Activated CD8-positive, alpha-beta T cell treated with anti-CD3 and anti-CD28 coated beads for 36 hours (primary cell): Measurements from ENCODE around the gene GZF1. TPM values are rescaled to one million over a fixed set of nuclear protein-coding genes. Genes with fewer than 3 reads are reported as not detected.

Experiments
- ATAC-seq: fragments of 200-7000 bp; cut with Tn5 transposase; one replicate; pipeline ENCODE4 v1.10.0; 2021; ENCODE audit warnings: mild to moderate bottlenecking, moderate library complexity
- CTCF ChIA-PET: fragments of 350-600 bp; sonication (Branson Sonifier 250); formaldehyde crosslinking; loops from one replicate; lab custom pipeline; 2021; ENCODE audit warnings: antibody characterized with exemption; lab: Charles Lee
- POLR2A ChIA-PET: fragments of 350-600 bp; sonication (Branson Sonifier 250); formaldehyde crosslinking; loops from one replicate; lab custom pipeline; 2021; ENCODE audit warnings: antibody characterized with exemption; lab: Charles Lee
- DNase-seq: peaks from one replicate; pipeline ENCODE4 v3.0.0-alpha.2; 2020
- H3K27ac Mint-ChIP-seq: one replicate; pipeline ENCODE4 v1.8.0; 2021; ENCODE audit warnings: mild to moderate bottlenecking, mixed read lengths
- H3K27me3 Mint-ChIP-seq: one replicate; pipeline ENCODE4 v1.8.0; 2021; ENCODE audit warnings: mixed read lengths
- H3K36me3 Mint-ChIP-seq: one replicate; pipeline ENCODE4 v1.8.0; 2021; ENCODE audit warnings: low read depth, mixed read lengths
- H3K4me1 Mint-ChIP-seq: one replicate; pipeline ENCODE4 v1.8.0; 2021; ENCODE audit warnings: low read depth, mixed read lengths
- H3K4me3 Mint-ChIP-seq: one replicate; pipeline ENCODE4 v1.8.0; 2021; ENCODE audit warnings: mild to moderate bottlenecking, moderate library complexity, mixed read lengths
- H3K9me3 Mint-ChIP-seq: one replicate; pipeline ENCODE4 v1.8.0; 2021; ENCODE audit warnings: mixed read lengths
- intact Hi-C: fragments of 100-400 bp; cut with micrococcal nuclease; formaldehyde crosslinking; loops from one replicate; pipeline ENCODE4 v1.10.0; 2022
- total RNA-seq, 2 experiments: library from RNA; stranded (reverse); gene quantifications; one replicate each; pipeline ENCODE4 v1.2.3, GENCODE V29; 2021
- TF ChIP-seq, protein P1 (sequence below): fragments of 200-600 bp; IDR thresholded peaks from one replicate; pipeline ENCODE4 v1.8.0; 2022; ENCODE audit warnings: antibody characterized with exemption, mild to moderate bottlenecking

GZF1 gene
- total RNA-seq, 2 experiments from 2014 or later = 11.8 to 13.7 TPM

GRCh38 chr20:23419995-23420901 lies 58.3 kb downstream of the GZF1 start:
- DNase-seq (peak; percentile 69), ATAC-seq (peak; percentile 31)
- Mint-ChIP-seq H3K27me3 (no peaks in the 10 kb centered on the region), H3K4me1 (peaks cover 67% of the 10 kb centered on the region), H3K4me3 (peak overlapping the region; percentile 93), H3K27ac (peak overlapping the region; percentile 88), H3K36me3 (peaks cover 10% of the 10 kb centered on the region), H3K9me3 (no peaks in the 10 kb centered on the region)
- CTCF ChIA-PET = interaction anchor here (0.7 to 6.1 kb wide), 6 partner anchors 11 to 186 kb away, joined by 3 to 41 read pairs (median 4); partner anchors contain the start of genes GZF1 and NXT1
- intact Hi-C loops = loop anchor here (5.0 kb wide), 1 partner anchor 58 kb away; the partner anchor contains the start of gene GZF1
- POLR2A ChIA-PET = interaction anchor here (0.6 to 2.4 kb wide), 10 partner anchors 9 to 70 kb away, joined by 3 to 17 read pairs (median 4); partner anchors contain the start of gene NXT1
- TF ChIP-seq, protein P1, sequence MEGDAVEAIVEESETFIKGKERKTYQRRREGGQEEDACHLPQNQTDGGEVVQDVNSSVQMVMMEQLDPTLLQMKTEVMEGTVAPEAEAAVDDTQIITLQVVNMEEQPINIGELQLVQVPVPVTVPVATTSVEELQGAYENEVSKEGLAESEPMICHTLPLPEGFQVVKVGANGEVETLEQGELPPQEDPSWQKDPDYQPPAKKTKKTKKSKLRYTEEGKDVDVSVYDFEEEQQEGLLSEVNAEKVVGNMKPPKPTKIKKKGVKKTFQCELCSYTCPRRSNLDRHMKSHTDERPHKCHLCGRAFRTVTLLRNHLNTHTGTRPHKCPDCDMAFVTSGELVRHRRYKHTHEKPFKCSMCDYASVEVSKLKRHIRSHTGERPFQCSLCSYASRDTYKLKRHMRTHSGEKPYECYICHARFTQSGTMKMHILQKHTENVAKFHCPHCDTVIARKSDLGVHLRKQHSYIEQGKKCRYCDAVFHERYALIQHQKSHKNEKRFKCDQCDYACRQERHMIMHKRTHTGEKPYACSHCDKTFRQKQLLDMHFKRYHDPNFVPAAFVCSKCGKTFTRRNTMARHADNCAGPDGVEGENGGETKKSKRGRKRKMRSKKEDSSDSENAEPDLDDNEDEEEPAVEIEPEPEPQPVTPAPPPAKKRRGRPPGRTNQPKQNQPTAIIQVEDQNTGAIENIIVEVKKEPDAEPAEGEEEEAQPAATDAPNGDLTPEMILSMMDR = no peak

GRCh38 chr20:23420943-23421931 lies 59.3 kb downstream of the GZF1 start, which contains the start of gene NAPB:
Gene NAPB (minus strand): TSS chr20:23421488. CDS start chr20:23421402, 86 bp downstream.
- Mint-ChIP-seq H3K27ac (peak within 1 kb of the TSS; percentile 80), H3K36me3 (peaks cover 4% of the 10 kb centered on the region), H3K27me3 (no peaks in the 10 kb centered on the region), H3K4me1 (peaks cover 62% of the 10 kb centered on the region), H3K9me3 (no peaks in the 10 kb centered on the region), H3K4me3 (peak within 1 kb of the TSS; percentile 93)
- ATAC-seq (peak; percentile 98), DNase-seq (peak; percentile 96)
- TF ChIP-seq, protein P1 = peak; percentile 43
- ChIA-PET CTCF (interaction anchor here (0.7 to 6.1 kb wide), 16 partner anchors 11 to 185 kb away, joined by 3 to 41 read pairs (median 4); partner anchors contain the start of gene NXT1), POLR2A (interaction anchor here (0.6 to 2.4 kb wide), 9 partner anchors 10 to 71 kb away, joined by 3 to 17 read pairs (median 4); partner anchors contain the start of gene NXT1)
- intact Hi-C loops = loop anchor here (5.0 kb wide), 1 partner anchor 59 kb away; the partner anchor contains the start of gene GZF1

Other genes with a start within 250 kb of the GZF1 start
- gene NXT1, start 11.4 kb upstream of the GZF1 start, total RNA-seq = 10 to 100 TPM; 35.8 to 37.8 TPM
- gene NAPB, start 59.3 kb downstream of the GZF1 start, total RNA-seq = 10 to 100 TPM; 14.3 to 16.8 TPM
- gene CSTL1, start 77.5 kb downstream of the GZF1 start, total RNA-seq = not detected
- not detected for gene CST11, start 90.7 kb downstream of the GZF1 start, total RNA-seq
- not detected for gene CST8, start 128.9 kb downstream of the GZF1 start, total RNA-seq
- gene CST9L, start 206.3 kb downstream of the GZF1 start, total RNA-seq = not detected
- not detected for gene CST9, start 243.7 kb downstream of the GZF1 start, total RNA-seq